DND-41 (cell line): Measurements from ENCODE around the gene COL25A1.

Experiments
- EZH2 ChIP-seq: IDR thresholded peaks from 3 replicates; pipeline ENCODE4 v1.6.1; 2012; ENCODE audit warnings: borderline replicate concordance, low read depth, mild to moderate bottlenecking, moderate library complexity, low read length, inconsistent platforms; ENCODE audit not compliant: severe bottlenecking
- TF ChIP-seq, protein P1 (sequence below): IDR thresholded peaks from 2 replicates; pipeline ENCODE4 v1.5.1; 2012; ENCODE audit warnings: borderline replicate concordance, low read length, moderate library complexity, mild to moderate bottlenecking; ENCODE audit not compliant: poor library complexity, severe bottlenecking; ENCODE audit errors: extremely low read depth

DNA sequence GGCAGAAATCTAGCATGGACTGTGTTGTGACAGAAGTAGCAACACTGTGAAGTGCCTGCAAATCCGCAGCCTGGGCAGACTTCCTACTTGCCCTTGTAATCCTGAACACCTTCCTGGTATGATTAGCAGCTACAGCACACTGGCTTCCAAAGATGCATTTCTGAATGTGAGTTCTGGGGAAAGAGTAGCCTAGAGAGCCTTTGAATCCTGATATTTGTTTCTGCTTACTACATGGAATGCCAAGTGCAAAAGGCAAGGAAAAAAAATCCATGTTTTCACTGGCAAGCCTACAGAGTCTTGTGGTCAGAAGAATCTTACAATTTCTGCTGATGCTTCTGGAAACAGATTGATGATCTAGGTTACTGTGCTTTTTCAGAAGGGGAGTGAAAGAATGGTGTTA, 223.7 kb downstream of the COL25A1 start:
- TF ChIP-seq EZH2 = no peak
- TF ChIP-seq, protein P1, sequence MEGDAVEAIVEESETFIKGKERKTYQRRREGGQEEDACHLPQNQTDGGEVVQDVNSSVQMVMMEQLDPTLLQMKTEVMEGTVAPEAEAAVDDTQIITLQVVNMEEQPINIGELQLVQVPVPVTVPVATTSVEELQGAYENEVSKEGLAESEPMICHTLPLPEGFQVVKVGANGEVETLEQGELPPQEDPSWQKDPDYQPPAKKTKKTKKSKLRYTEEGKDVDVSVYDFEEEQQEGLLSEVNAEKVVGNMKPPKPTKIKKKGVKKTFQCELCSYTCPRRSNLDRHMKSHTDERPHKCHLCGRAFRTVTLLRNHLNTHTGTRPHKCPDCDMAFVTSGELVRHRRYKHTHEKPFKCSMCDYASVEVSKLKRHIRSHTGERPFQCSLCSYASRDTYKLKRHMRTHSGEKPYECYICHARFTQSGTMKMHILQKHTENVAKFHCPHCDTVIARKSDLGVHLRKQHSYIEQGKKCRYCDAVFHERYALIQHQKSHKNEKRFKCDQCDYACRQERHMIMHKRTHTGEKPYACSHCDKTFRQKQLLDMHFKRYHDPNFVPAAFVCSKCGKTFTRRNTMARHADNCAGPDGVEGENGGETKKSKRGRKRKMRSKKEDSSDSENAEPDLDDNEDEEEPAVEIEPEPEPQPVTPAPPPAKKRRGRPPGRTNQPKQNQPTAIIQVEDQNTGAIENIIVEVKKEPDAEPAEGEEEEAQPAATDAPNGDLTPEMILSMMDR = no peak
